Measurements from ENCODE around the gene HPCAL1. TPM values are rescaled to one million over a fixed set of nuclear protein-coding genes. Genes with fewer than 3 reads are reported as not detected.
A peak's percentile ranks its signal among the peaks of the same experiment; 100 is the strongest.

HPCAL1 gene
- total and polyA plus RNA-seq, 4 donors: 122 to 147 (median 136) TPM

GRCh38 chr2:10392548-10392947, 89.8 kb downstream of the HPCAL1 start:
- ATAC-seq (ENCODE audit: insufficient read depth, low FRiP score): no peak
- 77 to 88% methylated on average over 6 of the region's 6 CpGs for WGBS, 2 donors
- no peak overlapping the region for H3K9ac ChIP-seq (ENCODE audit: insufficient read depth in 1 of 2, low read length in 2 of 2)

GRCh38 chr2:10392951-10393639, 90.4 kb downstream of the HPCAL1 start:
- Histone ChIP-seq H3K4me1 (ENCODE audit: control insufficient read depth in 5 of 5, insufficient read depth in 5 of 5, low read length in 5 of 5) (peaks cover 0 to 61% (median 4%) of the 10 kb centered on the region in 5 donors), H3K9ac (ENCODE audit: insufficient read depth in 1 of 2, low read length in 2 of 2) (no peak overlapping the region), H3K27me3 (ENCODE audit: control insufficient read depth in 3 of 3, insufficient read depth in 3 of 3, low read length in 2 of 3) (no peaks in the 10 kb centered on the region), H3K4me3 (no peak overlapping the region), H3K36me3 (ENCODE audit: control insufficient read depth in 4 of 4, insufficient read depth in 4 of 4, low read length in 4 of 4) (no peaks in the 10 kb centered on the region), H3K27ac (ENCODE audit: low read depth in 1 of 2, low read length in 1 of 2) (peak overlapping the region in 1 of 2 donors; percentile 72), H3K9me3 (ENCODE audit: control insufficient read depth in 4 of 4, insufficient read depth in 3 of 4, low read length in 3 of 4) (no peaks in the 10 kb centered on the region)
- WGBS, 2 donors: 39 to 61% methylated on average over 9 of the region's 9 CpGs
- ATAC-seq (ENCODE audit: insufficient read depth, low FRiP score) (no peak), DNase-seq (no peak)
- TF ChIP-seq CTCF (IDR thresholded peaks at IDR 0.05; ENCODE audit: control extremely low read depth, extremely low read depth): no peak

More at GRCh38 chr2:10392548-10392947, 89.8 kb downstream of the HPCAL1 start:
- Histone ChIP-seq H3K27me3 (ENCODE audit: control insufficient read depth in 3 of 3, insufficient read depth in 3 of 3, low read length in 2 of 3) (no peaks in the 10 kb centered on the region), H3K9me3 (ENCODE audit: control insufficient read depth in 4 of 4, insufficient read depth in 3 of 4, low read length in 3 of 4) (no peaks in the 10 kb centered on the region), H3K4me1 (ENCODE audit: control insufficient read depth in 5 of 5, insufficient read depth in 5 of 5, low read length in 5 of 5) (peaks cover 0 to 60% (median 4%) of the 10 kb centered on the region in 5 donors), H3K27ac (ENCODE audit: low read depth in 1 of 2, low read length in 1 of 2) (peak overlapping the region in 1 of 2 donors; percentile 72), H3K4me3 (no peak overlapping the region), H3K36me3 (ENCODE audit: control insufficient read depth in 4 of 4, insufficient read depth in 4 of 4, low read length in 4 of 4) (no peaks in the 10 kb centered on the region)
- DNase-seq: no peak
- TF ChIP-seq CTCF (IDR thresholded peaks at IDR 0.05; ENCODE audit: control extremely low read depth, extremely low read depth): no peak

- WGBS, 2 donors: 82 to 91% methylated on average over 4 of the region's 4 CpGs
These were observed 90.9 kb downstream of the HPCAL1 start for GRCh38 chr2:10393640-10393982.

More at GRCh38 chr2:10393640-10393982, 90.9 kb downstream of the HPCAL1 start:
- Histone ChIP-seq H3K36me3 (ENCODE audit: control insufficient read depth in 4 of 4, insufficient read depth in 4 of 4, low read length in 4 of 4) (no peaks in the 10 kb centered on the region), H3K27me3 (ENCODE audit: control insufficient read depth in 3 of 3, insufficient read depth in 3 of 3, low read length in 2 of 3) (no peaks in the 10 kb centered on the region), H3K9ac (ENCODE audit: insufficient read depth in 1 of 2, low read length in 2 of 2) (no peak overlapping the region), H3K27ac (ENCODE audit: low read depth in 1 of 2, low read length in 1 of 2) (peak overlapping the region in 1 of 2 donors; percentile 72), H3K4me1 (ENCODE audit: control insufficient read depth in 5 of 5, insufficient read depth in 5 of 5, low read length in 5 of 5) (peaks cover 0 to 60% (median 4%) of the 10 kb centered on the region in 5 donors), H3K4me3 (no peak overlapping the region), H3K9me3 (ENCODE audit: control insufficient read depth in 4 of 4, insufficient read depth in 3 of 4, low read length in 3 of 4) (no peaks in the 10 kb centered on the region)
- no peak for DNase-seq
- no peak for TF ChIP-seq CTCF (IDR thresholded peaks at IDR 0.05; ENCODE audit: control extremely low read depth, extremely low read depth)
- no peak for ATAC-seq (ENCODE audit: insufficient read depth, low FRiP score)
